ENCODE data around the gene ZNRF1. TPM values are rescaled to one million over a fixed set of nuclear protein-coding genes. Genes with fewer than 3 reads are reported as not detected.

Gene ZNRF1
- total and polyA plus RNA-seq, 2 donors (not counting 1 experiment from before 2014, with no cell fraction given): 0.27 to 0.76 TPM

DNA sequence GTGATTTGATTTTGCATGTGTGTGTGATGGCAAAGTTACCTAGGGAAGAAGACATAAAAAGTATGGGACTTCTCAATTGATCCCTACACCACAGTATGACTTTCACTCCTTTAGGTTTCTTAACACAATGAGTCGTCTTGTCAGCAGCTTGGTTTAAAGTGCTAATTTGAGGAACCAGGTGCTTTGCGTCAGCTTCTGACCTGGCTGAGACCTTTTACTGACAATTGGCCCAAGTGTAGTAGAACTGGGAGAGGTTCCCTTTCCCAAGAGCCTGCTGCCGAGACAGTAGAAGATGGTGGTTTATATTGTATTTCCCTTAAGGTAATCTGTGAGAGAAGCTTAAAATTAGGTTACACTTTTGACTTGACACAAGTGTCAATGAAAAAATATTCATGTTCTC is 62.8 kb downstream of the ZNRF1 start:
- no peaks in the 10 kb centered on the region for H3K79me2 ChIP-seq (ENCODE audit: control insufficient read depth, insufficient read depth, low read length)
- H3K36me3 ChIP-seq (replicated peaks in 1 of 2; ENCODE audit: control extremely low read depth in 1 of 2, control insufficient read depth in 1 of 2, extremely low read depth in 1 of 2, insufficient read depth in 2 of 2, low read length in 1 of 2): no peaks in the 10 kb centered on the region
- Mint-ChIP-seq H3K27me3 (peaks cover 21% of the 10 kb centered on the region), H3K4me1 (peaks cover 8% of the 10 kb centered on the region), H3K9me3 (ENCODE audit: insufficient read depth) (no peaks in the 10 kb centered on the region), H3K27ac (no peak overlapping the region), H3K4me3 (no peak overlapping the region)
- H3K4me3 ChIP-seq (ENCODE audit: control extremely low read depth in 1 of 5, extremely low read depth in 1 of 5, insufficient read depth in 1 of 5, low read depth in 2 of 5, low read length in 4 of 5): no peak overlapping the region
- no peak overlapping the region for H3K27ac ChIP-seq (ENCODE audit: low read length in 2 of 2)
- H3K9me3 ChIP-seq (ENCODE audit: control extremely low read depth in 1 of 3, control insufficient read depth in 2 of 3, insufficient read depth in 1 of 3, low read length in 2 of 3): peaks cover 0 to 6% (median 0%) of the 10 kb centered on the region in 3 donors
- peaks cover 0 to 26% (median 15%) of the 10 kb centered on the region in 4 experiments for H3K27me3 ChIP-seq (replicated peaks in 1 of 4; ENCODE audit: control extremely low read depth in 1 of 4, control insufficient read depth in 3 of 4, insufficient read depth in 4 of 4, low read length in 3 of 4)
- no peak overlapping the region for H3K9ac ChIP-seq (ENCODE audit: low read length)
- no peak for ATAC-seq (ENCODE audit: low read depth)
- 57% methylated on average over 2 of the region's 3 CpGs for WGBS (ENCODE audit: insufficient coverage)
- ChIA-PET CTCF (no interaction called here), POLR2A (interaction anchor here (0.6 kb wide), 1 partner anchor 77 kb away, joined by 3 read pairs; the partner anchor contains the start of gene WDR59)
- DNase-seq: no peak
- TF ChIP-seq EZH2 (IDR thresholded peaks at IDR 0.05; ENCODE audit: borderline replicate concordance, insufficient read depth, low read depth, low read length, poor library complexity, severe bottlenecking): no peak
- TF ChIP-seq CTCF (IDR thresholded peaks at IDR 0.05): no peak
- no peak overlapping the region for H3K4me2 ChIP-seq (replicated peaks; ENCODE audit: low read depth, low read length, poor library complexity, severe bottlenecking)
- intact Hi-C loops (cut with micrococcal nuclease): no loop called here
- H2AFZ ChIP-seq (ENCODE audit: insufficient read depth, low read depth, low read length, poor library complexity, severe bottlenecking): no peak overlapping the region
- H4K20me1 ChIP-seq (ENCODE audit: control insufficient read depth, insufficient read depth, low read length, poor library complexity, severe bottlenecking): no peaks in the 10 kb centered on the region
- peaks cover 11 to 21% of the 10 kb centered on the region in 2 donors for H3K4me1 ChIP-seq (ENCODE audit: control insufficient read depth in 2 of 2, insufficient read depth in 2 of 2, low read length in 2 of 2)

DNA sequence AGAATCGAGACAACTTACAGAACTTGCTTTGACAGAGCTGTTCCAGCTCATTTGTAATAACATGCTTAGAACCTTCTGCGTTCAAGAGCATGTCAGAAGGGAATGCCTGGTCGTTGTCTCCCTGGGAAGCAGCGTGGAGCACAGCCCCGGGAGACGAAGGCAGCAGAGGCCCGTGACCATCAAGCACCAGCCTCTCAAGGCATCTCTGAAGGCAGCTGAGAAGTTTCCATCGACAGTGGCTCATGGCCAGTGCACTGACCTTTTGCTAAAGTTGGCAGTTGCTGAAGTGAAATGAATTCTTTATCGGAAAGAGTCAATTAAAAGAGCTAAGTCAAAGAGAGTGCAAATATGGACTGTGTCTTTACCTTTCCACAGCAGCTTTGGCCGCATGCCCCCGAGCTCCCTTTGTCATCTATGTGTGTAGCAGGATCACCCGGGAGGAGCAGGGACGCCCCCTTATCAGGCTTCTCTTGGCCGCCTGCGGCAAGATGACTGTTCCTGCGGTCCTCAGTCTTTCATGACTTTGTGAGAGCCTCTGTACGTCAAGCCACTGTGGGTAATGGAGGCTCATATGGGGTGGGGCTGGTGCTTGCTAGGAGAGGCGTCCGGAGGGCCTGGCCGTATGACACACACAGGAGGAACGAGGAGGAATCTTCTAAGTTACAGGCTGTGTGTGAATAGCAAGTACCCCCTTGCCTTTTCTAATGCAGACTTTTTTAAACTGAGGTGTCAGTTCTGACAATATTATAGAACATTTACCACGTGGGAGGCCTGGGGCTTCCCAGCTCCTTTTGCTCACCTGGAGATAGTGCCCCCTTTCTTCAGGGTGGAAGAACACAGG is 63.5 kb downstream of the ZNRF1 start:
- Mint-ChIP-seq H3K27me3 (peaks cover 23% of the 10 kb centered on the region), H3K9me3 (ENCODE audit: insufficient read depth) (no peaks in the 10 kb centered on the region), H3K4me3 (no peak overlapping the region), H3K4me1 (peaks cover 8% of the 10 kb centered on the region), H3K27ac (no peak overlapping the region)
- Histone ChIP-seq H3K27ac (ENCODE audit: low read length in 2 of 2) (no peak overlapping the region), H3K4me1 (ENCODE audit: control insufficient read depth in 2 of 2, insufficient read depth in 2 of 2, low read length in 2 of 2) (peaks cover 11 to 21% of the 10 kb centered on the region in 2 donors), H3K27me3 (replicated peaks in 1 of 4; ENCODE audit: control extremely low read depth in 1 of 4, control insufficient read depth in 3 of 4, insufficient read depth in 4 of 4, low read length in 3 of 4) (peaks cover 0 to 26% (median 15%) of the 10 kb centered on the region in 4 experiments), H3K79me2 (ENCODE audit: control insufficient read depth, insufficient read depth, low read length) (no peaks in the 10 kb centered on the region), H3K4me3 (ENCODE audit: control extremely low read depth in 1 of 5, extremely low read depth in 1 of 5, insufficient read depth in 1 of 5, low read depth in 2 of 5, low read length in 4 of 5) (no peak overlapping the region), H3K36me3 (replicated peaks in 1 of 2; ENCODE audit: control extremely low read depth in 1 of 2, control insufficient read depth in 1 of 2, extremely low read depth in 1 of 2, insufficient read depth in 2 of 2, low read length in 1 of 2) (no peaks in the 10 kb centered on the region), H4K20me1 (ENCODE audit: control insufficient read depth, insufficient read depth, low read length, poor library complexity, severe bottlenecking) (no peaks in the 10 kb centered on the region), H2AFZ (ENCODE audit: insufficient read depth, low read depth, low read length, poor library complexity, severe bottlenecking) (no peak overlapping the region), H3K4me2 (replicated peaks; ENCODE audit: low read depth, low read length, poor library complexity, severe bottlenecking) (no peak overlapping the region), H3K9me3 (ENCODE audit: control extremely low read depth in 1 of 3, control insufficient read depth in 2 of 3, insufficient read depth in 1 of 3, low read length in 2 of 3) (peaks cover 0 to 6% (median 0%) of the 10 kb centered on the region in 3 donors), H3K9ac (ENCODE audit: low read length) (no peak overlapping the region)
- intact Hi-C loops (cut with micrococcal nuclease): no loop called here
- DNase-seq (no peak), ATAC-seq (ENCODE audit: low read depth) (no peak)
- ChIA-PET CTCF (no interaction called here), POLR2A (interaction anchor here (0.6 kb wide), 1 partner anchor 77 kb away, joined by 3 read pairs; the partner anchor contains the start of gene WDR59)
- 94% methylated on average over 17 of the region's 22 CpGs for WGBS (ENCODE audit: insufficient coverage)
- TF ChIP-seq EZH2 (IDR thresholded peaks at IDR 0.05; ENCODE audit: borderline replicate concordance, insufficient read depth, low read depth, low read length, poor library complexity, severe bottlenecking) (no peak), CTCF (IDR thresholded peaks at IDR 0.05) (no peak)

Data from B cell (primary cell).